GM10266 (cell line): Measurements from ENCODE around the gene TLR3.

Experiments
- DNase-seq: peaks from one replicate; pipeline ENCODE4 v3.0.0; 2012; ENCODE audit errors: extremely low spot score
- TF ChIP-seq, protein P1 (sequence below): IDR thresholded peaks from 2 replicates; pipeline ENCODE4 v1.5.1; 2012; ENCODE audit warnings: mild to moderate bottlenecking, low read depth; ENCODE audit not compliant: control insufficient read depth, insufficient read depth; ENCODE audit errors: missing control alignments

Gene TLR3

DNA sequence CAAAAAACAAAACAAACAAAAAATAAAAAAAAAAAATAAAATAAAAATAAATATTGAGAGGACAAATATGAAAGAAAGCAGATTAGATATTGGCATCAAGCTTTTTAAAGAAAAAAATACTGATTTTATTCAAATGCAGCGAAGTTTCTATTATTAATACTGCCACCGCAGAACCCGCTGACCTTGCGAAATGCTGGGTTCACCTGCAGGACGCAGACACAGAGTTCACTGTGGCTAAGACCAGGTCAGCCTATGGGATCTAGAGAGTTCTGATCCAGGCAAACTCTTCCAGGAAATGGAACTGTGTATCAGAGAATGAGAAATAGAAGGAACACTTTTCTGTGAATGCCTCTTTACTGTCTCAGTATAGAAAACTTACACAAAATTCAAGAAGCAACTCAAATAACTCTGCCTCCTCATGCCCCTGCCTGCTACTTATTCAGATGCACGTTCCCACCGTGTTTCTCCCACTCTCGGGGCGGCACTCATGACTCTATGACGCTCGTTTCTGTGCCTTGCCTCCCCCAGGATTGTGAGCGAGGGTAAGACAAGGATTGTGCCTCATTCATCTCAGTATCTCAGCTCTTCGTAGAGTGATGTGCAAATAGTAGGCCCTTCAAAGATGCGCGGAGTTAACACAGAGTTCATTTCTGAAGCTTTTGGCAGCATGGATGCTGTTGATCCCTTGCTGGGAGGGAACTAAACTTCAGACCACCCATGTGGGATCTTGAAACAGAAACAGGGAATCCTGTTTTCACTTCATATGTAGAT, 44.1 kb upstream of the TLR3 start:
- DNase-seq: no peak
- TF ChIP-seq, protein P1, sequence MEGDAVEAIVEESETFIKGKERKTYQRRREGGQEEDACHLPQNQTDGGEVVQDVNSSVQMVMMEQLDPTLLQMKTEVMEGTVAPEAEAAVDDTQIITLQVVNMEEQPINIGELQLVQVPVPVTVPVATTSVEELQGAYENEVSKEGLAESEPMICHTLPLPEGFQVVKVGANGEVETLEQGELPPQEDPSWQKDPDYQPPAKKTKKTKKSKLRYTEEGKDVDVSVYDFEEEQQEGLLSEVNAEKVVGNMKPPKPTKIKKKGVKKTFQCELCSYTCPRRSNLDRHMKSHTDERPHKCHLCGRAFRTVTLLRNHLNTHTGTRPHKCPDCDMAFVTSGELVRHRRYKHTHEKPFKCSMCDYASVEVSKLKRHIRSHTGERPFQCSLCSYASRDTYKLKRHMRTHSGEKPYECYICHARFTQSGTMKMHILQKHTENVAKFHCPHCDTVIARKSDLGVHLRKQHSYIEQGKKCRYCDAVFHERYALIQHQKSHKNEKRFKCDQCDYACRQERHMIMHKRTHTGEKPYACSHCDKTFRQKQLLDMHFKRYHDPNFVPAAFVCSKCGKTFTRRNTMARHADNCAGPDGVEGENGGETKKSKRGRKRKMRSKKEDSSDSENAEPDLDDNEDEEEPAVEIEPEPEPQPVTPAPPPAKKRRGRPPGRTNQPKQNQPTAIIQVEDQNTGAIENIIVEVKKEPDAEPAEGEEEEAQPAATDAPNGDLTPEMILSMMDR: no peak

DNA sequence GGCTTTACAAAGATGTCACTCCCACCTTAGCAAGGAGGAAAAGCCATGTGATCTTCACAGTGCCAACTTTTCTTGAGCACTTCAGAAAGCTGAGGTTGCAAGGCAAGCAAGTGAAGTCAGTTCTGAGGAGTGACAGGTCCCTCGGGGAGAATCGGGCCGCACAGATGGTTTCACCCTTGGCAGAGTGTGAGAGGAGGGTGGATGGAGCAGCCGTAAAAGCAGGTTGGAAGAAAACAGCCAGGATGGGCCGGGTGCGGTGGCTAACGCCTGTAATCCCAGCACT, 43.6 kb upstream of the TLR3 start:
- TF ChIP-seq, protein P1: no peak
- no peak for DNase-seq

DNA sequence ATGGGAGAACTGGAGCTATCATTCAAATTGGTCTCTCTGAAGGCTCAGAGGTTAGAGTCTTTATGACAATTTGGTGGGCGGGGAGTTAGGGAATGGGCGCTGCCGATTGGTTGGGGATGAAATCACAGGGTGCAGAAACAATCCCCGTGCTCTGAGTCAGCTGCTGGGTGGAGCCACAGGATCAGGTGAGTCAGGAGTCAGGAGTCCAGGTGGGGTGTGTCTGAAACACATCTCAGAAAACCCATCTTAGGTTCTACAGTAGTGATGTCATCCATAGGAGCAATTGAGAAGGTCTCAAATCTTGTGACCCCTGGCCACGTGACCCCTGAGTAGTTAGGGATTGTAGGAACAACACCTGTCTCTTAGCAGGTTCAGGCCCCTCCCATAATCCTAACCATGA, 41.6 kb upstream of the TLR3 start:
- DNase-seq: no peak
- TF ChIP-seq, protein P1: no peak

DNA sequence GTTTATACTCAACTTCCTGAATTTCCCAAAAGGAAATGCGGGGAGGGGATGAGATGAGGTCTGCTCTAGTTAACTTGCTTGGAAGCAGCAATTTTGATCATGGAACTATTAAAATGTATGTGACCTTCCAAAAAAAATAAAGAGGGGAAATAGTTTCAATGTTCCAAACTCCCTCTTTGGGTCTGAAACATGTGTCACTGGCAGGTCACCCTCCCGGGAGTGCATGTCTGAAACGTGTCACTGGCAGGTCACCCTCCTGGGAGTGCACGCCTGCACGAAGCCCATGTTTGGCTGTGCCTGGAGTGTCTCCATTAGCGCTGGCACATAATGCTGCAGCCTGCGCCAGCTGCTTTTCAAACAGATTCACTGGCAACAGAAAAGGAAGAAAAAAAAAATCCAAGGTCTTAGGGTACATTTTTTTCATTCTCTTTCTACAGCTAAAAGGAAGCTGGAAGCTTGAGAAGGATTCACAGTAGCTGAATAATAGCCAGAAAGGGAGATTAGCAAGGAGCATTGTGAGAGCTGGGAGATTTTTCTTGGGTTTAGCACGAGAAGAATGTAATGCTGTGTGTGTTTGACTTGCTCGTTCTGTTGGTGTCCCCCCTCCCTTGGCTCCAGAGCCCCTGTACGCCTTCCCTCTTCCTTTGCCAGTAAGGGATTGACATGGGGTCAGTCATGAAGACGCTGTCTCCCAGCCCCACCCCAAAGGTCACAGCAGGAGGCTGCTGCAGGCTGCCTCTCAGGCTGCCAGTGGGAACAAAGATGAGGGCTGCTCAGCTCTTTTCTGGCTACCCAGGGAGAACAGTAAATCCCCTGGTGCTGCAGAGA, 39.2 kb upstream of the TLR3 start:
- TF ChIP-seq, protein P1: no peak
- DNase-seq: no peak

DNA sequence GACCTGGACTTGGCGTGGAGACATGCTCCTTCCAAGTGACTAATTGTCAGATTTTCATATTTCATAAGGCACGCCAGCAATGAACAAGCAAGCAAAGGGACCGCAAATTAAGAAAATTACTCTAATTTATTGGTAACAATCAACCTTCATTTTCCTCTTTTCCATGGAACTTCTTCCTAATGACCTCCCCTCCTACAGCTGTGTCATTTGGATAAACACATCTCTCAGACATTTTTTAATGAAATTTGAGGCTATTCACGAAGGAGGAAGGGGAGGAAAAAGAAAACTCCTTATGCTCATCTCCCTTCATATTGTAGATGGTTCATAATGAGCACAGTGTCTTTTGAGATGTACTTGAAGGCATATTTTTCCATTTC, 38.6 kb upstream of the TLR3 start:
- DNase-seq: no peak
- TF ChIP-seq, protein P1: no peak

DNA sequence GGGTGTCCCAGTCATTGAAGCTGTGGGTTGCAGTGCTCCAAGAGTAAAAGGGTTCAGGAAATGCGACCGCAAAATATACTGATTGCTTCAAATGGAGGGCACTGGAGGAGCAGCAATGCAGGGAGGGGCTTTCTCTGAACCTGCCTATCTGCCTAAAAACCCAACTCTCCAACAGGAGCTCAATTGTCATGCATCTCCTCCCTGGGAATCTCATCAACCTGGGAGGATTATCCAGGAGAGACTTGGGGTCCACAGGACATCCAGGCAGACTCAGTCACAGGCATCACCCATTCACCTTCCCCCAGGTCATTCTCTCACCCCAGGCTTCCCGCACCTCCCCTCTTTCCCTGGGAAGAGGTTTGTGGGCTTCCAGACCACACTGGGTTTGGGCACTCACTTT, 38.2 kb upstream of the TLR3 start:
- TF ChIP-seq, protein P1: no peak
- DNase-seq: no peak

DNA sequence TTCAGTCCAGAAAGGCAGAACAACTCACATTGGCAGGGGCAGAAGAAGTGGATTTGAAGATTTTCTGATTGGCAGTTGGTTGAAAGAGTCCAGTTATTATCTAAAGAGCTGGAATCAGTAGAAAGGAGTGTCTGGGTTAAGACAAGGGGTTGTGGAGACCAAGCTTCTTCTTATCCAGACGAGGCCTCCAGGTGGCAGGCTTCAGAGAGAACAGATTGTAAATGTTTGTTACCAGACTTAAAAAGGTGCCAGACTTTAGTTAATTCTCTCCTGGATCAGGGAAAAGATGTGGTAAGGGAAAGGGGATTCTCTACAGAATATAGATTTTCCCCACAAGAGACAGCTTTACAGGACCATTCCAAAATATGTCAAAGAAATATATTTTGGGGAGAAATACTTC, 36.7 kb upstream of the TLR3 start:
- TF ChIP-seq, protein P1: no peak
- no peak for DNase-seq
